NCI-H1930 (cell line): ENCODE results near the gene NME5.

Source experiments
- DNase-seq, 2 experiments: peaks; one replicate each; lab custom pipeline; 2025; lab: John Stamatoyannopoulos, UW

NME5 gene

DNA sequence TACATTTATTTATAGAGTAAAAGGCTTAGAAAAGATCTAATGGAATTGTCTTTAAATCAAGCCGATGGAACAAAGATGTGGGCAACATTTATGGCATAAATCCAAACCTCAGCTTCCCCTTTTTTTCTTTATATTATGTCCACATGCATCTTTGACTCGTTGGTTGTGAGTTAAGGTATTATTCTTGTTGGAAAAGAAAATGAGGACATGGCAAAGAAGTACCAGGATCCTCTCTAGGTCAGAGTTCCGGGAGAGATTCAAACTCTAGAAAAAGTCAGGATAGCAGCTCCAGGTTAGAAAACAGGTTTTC is 508 bp upstream of the NME5 start:
- no peak for DNase-seq

DNA sequence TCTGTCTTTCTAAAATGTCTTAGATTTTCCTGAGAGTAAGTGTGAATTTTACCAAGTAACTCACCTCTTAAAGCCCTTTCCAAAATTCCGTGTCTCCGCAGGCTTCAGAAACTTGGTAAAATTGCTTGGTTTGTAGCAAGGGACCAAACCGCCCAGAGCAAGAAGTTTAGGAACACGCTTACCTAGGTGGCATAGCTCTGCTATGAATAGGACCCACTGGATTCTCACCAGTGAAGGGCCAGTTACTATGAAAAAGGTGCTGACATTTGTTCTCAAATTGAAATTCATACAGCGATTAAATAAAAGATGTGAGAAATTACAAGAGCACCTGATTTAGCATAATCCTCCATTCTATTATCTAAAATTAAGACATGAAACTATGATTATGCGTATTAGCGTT is 6.7 kb downstream of the NME5 start:
- DNase-seq: no peak

DNA sequence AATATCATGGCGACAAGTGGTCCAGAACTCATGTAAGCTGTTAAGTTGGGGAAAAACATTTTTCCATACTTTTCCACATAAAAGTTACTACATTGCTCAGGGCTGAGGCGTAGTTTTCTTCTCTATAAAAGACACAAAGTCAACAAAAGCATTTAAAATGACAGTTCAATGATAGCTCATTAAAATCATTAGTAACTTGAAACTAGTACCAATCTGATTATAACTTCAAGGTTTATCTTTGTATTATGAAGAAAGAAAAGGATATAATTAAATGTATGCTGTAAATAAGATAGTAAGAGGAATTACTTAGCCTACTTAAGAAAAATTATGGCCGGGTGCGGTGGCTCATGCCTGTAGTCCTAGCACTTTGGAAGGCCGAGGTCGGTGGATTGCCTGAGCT is 9.9 kb downstream of the NME5 start:
- DNase-seq: no peak

DNA sequence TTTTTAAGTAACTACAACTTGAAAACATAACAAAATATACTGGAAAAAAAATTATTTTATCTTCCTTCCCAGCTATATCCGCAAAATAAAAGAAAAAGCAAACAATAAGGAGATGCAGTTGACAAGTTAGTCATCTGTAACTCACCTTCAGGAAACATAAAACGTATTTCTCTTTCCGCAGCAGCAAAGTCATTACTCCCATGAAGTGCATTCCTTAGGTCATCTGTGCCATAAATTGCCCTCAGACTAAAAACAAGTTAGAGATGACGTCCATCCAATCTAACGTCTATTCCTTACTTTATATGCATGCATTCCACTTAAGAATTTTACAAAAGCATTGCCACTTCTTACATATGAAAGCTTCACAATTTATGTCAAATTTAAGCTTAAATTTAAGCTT is 10.9 kb downstream of the NME5 start:
- DNase-seq: no peak

DNA sequence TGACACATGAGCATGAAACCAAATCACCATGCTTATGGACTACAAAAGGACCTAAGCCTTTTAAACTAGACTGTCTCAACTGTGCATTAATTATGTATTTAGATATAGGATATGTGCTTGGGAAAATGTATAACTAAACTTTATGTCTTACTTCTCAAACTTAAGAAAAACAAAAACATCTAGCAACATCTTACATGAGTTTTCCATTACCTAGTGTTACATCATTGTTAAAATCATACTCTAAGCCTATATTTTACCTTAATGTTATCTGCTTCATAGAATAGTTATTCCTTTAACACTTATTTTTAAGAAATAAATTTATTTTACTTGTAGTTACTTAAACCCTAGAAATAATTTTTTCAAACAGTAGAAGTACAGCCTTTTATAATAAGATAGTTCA is 24.0 kb downstream of the NME5 start:
- DNase-seq: no peak

DNA sequence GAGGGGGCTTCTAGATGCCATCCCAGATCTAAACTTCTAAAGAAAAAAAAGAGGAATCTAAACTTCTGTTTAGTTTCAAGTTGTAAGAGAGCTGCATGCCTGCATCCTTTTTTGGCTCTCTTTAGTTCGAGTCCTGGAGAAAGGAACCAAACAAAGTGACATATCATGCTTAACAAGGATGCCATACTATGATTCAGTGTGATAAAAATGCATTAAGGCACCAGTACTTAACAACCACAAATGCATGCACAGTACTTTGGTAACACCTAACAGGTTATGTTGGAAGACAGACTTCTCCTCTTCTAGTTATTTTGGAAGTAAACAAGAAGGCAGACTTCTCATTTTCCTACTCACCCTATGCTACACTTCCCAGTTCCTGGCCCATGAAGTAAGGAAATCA is 27.3 kb downstream of the NME5 start:
- no peak for DNase-seq

DNA sequence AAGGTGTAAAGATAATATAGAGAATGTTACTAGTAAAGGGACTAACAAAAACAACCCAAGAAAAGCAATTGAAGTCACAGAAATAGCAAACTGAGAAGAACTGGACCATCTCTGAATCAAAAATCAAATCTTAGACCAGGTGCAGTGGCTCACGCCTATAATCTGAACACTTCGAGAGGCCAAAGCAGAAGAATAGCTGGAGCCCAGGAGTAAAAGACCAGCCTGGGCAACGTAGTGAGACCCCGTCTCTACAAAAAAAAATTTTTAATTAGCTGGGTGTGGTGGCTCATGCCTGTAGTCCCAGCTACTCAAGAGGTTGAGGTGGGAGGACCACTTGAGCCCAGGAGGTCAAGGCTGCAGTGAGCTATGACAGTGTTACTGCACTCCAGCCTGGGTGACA is 28.0 kb downstream of the NME5 start:
- DNase-seq: no peak

DNA sequence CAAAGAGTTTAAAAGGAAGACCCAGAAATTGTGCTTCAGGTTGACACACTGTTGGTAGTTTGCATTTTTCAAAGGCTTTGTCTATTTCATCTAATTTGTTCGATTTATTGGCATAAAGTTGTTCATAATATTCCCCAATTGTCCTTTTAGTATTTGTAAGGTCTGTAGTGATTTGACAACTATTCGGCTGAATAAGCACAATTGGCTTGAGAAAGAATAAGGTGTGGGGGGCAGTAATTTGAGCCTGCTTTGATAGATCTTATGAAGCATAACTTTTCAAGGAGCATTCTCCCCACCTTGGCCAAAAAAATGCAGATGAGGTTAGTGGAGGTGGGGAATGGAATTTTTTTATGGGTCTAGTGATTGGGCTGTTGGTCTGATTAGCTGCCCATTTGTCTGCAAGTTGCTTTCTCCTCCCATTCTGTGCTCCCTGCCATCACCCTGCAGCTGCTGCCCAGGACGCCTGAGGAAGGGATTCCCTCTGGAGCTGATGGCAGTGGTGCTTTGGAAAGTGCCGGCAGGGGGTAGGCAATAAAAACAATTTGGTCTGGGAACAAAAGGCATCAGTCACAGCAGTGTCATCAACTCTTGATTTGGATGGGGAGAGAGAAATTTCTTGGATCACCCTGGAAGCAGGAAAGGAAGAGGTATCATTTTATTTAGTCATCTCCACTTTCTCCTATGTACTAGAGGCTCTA is 28.8 kb downstream of the NME5 start:
- DNase-seq: peak in 1 of 2 experiments; percentile 17

DNA sequence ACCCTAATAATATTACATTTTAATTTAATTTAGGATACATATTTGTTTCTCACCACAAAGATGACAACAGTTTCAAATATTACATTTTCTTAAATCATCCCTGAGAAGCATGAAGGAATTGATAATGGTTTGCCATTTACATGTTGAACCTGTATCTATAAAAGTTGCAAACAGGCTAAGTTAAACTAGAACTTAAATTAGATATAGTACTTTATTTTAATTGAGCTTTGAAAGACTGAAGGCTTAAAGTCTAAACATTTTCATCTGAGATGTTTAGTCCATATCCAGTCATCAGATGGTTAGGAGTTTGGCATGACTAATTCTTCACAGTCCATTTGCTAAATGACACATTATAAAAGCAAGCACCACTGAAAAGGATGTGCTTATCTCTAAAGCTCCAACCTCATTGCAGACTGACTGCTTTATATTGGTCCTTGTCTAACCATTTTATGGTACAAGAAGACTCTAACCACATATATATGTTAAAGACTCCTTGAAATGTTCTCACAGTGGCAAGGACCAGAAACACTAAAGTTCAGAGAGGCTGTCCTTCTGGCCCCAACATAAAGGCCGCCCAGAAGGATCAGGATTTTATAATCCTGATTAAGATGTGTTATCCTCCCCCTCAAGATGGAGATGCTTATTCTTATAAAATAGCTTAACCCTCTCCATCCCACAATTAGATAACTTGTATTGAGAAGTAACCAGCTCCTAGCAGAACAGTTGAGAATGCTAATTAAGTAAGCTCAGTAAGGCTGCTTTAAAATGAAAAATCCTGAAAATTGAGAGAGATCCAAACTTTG is 29.6 kb downstream of the NME5 start:
- no peak for DNase-seq

DNA sequence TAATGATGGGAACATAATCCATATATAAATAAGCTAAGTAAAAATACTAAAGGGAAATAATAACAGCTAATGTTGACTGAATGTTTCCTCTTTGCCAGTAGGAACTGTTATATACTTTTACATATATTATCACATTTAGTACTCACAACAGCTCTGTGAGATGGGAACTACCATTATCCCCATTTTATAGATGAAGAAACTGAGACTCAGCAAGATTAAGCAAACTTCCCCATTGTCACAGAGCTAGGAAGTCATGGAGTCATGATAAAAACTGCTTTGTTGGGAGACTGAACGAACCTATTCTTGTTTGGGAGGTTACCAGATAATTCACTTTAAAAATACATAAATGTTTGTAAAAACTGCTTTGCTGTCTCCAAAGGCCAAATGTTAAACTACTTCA is 32.0 kb downstream of the NME5 start:
- DNase-seq: no peak

DNA sequence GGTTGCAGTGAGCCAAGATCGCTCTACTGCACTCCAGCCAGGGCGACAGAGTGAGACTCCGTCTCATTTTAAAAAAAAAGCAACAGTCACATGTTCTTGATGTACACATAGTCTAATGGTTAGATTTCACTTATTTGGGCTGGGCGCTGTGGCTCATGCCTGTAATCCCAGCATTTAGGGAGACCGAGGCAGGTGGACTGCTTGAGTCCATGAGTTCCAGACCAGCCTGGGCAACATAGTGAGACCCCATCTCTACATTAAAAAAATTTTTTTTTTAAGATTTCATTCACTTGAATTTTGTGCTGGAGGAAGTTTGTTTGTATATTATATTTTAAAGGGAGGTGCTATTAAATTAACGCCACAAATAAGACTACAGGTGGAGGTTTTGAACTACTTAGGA is 33.5 kb downstream of the NME5 start:
- no peak for DNase-seq

DNA sequence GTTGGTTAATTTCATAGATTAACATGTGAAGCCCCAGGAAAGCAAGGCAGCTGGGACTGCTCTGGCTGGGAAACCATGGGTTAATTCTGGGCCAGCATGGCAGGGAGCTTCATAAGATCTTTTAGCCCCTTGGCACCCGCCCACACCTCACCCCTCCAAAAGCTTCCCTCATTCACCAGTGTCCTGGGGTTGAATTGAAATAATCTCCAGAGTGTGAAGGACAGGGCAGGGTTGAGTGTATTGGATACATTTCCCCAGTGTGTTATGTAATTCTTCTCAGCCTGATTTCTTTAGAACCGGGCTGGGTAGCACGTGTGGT is 36.0 kb downstream of the NME5 start:
- DNase-seq: no peak

DNA sequence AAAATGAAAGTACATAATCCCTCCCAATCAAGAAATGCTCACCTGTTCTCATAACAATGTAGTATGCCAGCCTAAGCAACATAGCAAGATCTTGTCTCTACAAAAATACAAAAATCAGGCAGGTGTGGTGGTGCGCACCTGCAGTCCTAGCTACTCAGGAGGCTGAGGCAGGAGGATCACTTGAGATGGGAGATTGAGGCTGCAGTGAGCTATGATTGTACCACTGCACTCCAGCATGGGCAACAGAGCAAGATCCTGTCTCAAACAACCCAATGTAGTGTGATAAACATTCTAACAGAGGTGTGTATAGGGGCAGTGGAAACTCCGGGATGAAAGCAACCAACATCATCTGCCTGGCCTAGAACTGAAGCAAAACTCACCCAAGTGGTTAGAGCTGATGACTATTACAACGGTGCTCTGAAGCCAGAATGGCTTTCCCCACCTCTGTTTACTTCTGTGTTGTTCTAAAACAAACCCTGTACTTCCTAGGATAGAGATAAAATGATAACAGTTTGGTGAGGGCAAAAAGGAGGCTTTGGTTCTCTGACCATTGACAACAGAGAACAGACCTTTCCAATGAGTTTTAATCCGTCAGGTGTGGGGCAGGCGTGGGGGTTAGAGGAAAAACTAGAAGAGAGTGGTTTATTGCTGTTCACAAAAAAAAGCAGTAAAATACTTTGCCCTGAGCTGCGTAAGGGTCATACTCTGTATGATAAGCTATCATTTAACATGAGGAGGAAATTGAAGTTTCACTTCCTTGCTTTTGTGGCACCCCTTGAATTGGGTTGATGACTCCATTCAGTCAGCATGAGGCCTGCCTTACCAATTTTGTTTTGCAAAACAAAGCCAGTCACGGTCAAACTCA is 36.5 kb downstream of the NME5 start:
- DNase-seq: no peak

DNA sequence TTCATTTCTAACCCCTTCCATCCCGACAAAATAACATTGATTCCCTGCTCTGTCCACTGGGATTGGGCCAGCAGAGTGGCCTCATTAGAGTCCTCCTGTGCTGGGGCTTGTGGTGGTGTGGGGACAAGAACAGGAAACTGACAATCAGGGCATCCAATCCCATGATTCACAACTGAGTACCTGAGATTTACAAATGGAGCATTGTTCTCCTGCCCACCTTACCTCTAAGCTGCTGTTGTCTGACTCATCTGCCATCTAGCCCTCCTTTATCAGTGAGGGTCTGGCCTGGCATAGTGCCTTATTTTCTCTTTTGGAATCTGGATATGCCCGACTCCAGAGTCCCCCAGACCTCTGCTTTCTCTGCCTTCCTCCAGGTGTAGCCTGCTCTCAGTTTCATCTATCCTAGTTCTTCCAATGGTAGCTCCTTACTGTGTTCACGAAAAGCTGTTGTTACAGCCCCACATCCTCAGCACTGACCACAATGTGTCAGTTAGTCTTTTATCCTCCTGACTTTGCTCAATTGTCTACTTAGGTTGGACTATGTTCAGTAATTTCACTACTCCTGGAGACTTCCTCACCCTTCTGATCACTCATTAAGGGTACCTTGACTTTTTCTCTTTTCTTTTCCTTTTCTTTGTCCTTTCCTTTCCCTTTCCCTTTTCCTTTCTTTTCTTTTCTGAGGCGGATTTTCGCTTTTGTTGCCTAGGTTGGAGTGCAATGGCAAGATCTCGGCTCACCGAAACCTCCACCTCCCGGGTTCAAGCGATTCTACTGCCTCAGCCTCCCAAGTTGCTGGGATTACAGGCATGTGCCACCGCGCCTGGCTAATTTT is 42.0 kb downstream of the NME5 start:
- DNase-seq: no peak

DNA sequence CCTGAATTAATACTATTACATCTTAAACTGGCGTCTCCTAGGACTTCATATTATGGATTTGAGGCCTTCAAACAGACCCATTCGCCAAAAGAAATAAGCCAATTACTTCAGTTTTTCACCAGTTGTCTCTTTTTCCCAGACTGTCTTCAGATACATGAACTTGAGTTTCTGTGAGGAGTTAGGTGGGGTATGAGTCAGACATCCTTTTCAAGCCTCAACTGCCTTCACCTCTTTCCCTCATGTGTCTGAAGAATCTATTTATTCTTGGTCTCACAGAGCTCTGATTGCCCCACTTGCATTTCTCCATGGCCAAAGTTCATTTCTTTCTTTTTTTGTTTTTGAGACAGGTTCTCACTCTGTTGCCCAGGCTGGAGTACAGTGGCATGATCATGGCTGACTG is 42.9 kb downstream of the NME5 start:
- no peak for DNase-seq

DNA sequence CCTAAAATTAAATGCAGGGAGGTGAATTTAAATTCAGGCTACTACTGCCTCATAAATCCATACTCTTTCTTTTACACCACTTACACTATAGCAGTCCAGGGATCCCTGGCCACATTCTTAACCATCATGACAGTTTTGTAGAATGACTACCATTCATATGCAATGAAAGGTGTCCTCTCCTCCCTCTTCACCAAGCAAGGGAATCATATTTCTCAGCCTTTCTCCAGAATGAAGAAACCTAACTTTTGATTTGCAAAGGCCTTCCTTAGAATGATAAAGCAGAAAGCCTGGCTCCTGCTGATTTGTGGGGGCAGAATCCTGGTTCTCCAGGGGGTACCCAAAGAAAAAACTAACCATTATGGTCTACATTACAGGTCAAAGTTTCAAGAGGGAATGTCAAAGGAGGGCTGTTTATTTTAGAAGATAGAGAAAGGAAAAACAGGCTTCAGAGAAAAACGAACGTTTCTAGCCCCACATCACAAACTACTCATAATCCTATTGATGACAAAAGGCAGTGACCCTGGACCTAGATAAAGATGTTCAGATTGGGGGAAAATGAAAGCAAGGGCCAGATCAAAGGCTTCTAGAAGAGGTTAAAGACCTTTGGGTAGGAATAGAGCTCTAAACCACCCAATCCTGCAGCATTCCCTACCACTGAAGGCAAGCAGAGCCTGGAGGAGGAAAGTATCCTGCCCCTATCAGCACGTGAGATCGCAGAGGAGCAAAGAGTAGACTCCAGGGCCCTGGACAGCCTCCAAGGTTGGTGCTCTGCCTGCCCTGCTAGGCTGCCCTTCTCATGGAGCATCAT is 43.9 kb downstream of the NME5 start:
- no peak for DNase-seq

DNA sequence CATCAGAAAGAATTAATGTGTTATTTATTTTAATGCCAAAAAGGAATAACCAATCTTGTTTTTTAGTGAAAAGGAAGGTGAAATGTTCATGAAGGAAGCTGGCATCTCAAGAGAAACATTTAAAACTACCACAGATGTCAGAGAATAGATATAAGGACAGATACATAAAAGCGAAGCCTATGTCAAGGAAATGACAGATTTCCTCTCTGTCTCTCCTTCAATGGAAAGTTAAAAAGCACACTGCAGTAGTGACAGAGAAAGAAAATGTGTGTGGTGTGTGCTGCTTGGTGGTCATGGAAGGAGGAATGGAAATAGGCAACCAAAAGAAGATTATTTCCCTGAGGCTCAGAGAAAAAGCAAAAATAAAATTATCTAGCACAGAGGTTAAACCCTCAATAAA is 46.2 kb downstream of the NME5 start:
- DNase-seq: no peak

DNA sequence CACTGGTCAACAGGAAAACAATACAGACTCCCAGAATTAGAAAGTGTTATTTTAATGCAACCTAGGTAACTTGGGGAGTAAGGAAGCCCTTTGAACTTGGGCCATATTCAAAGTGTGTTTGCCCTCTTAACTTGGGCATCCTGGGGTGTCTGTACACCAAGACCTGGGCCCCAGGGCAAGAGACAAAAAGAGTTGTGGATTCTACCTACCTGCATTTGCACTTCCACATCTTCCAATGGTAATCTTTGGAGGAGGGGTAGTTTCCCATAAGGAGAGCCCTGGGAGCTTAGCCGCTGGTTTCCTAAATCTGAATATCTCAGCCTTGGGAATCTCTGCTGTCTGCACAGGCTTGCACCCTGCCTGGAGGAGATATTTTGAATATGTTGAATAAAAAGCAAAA is 46.9 kb downstream of the NME5 start:
- DNase-seq: no peak

DNA sequence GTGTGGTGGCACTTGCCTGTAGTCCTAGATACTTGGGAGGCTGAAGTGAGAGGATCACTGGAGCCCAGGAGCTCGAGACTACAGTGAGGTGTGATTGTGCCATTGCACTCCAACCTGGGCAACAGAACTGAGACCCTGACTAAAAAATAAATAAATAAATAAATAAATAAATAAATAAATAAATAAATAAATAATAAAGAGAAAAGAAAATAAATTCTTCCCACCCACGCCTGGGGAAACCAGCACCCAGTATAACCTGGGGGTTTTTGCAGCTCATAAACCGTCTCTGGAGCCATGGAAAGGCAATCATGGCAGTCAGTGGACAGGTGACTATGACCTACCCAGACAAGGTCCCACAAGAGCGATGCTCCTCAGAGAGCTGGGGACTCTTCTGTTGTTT is 47.5 kb downstream of the NME5 start:
- DNase-seq: no peak

DNA sequence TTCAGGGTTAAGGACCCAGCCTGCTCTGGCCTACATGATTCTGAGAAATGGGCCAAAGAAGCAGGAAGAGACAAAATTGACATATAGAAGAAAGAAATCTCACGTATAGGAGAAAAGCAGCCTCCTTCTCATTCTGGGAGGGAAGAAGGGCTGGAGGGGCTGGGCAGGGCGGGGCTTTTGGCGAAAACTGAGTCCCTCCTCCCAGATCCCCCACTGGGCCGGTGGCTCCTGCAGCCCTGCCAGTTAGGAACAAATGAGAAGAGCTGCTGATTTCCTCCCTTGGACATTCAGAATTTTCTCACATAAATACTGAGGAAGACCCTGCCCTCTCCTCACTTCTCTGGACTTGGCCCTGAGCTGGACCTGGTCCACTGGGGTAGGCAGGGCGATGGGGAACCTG is 55.5 kb downstream of the NME5 start, which contains the start of gene WNT8A:
WNT8A (plus strand) TSS at position 332 of the 400 bp plus-strand sequence. CDS start 95 bp downstream, outside the sequence.
- no peak for DNase-seq

DNA sequence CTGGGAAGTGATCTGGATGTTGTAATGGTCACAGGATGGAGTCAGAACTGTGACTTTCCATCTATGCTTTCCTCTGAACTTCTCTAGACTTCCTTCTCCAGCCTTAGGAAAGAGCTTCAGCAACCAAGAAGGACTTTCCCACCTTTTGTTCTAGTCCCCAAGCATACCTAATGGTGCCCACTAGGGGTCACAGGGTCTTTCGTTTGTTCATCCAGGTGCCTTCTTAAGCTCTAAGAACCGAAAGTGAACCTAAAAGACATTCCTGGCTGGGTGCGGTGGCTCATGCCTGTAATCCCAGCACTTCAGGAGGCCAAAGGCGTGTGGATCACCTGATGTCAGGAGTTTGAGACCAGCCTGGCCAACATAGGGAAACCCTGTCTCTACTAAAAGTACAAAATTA is 57.2 kb downstream of the NME5 start:
- no peak for DNase-seq
